ENCODE data around the gene CRYZ.

DNA sequence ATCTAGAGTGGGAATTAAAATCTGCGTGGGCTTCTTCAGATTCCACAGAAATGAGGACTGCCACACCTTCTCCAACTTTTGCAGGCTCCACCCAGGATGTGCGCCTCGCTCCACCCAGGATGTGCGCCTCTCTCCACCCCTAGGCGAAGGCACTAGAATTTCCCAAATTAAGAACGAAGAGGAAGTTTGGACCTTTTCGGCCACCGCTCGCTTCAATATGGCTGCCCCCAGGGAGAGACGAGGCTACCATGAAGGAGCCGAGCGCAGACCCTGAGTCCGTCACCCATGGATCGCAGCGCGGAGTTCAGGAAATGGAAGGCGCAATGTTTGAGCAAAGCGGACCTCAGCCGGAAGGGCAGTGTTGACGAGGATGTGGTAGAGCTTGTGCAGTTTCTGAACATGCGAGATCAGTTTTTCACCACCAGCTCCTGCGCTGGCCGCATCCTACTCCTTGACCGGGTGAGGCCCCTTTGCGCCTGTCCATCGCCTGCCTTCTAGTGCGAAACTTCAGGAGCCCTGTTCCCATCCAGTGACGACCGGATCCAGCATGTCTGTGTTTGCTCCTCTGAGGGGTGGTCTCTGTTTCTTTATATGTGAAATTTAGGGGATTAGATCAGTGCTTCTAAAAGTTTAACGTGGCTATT is at the start of gene CRYZ, which contains the start of gene TYW3:
- TF ChIP-seq GATA2 (IDR thresholded peaks at IDR 0.05; ENCODE audit: low read depth, low read length) (no peak), GATA3 (IDR thresholded peaks at IDR 0.05; ENCODE audit: low read depth, low read length) (no peak)

Measured in SH-SY5Y (cell line).